ENCODE results near the gene NDFIP1. TPM values are rescaled to one million over a fixed set of nuclear protein-coding genes. Genes with fewer than 3 reads are reported as not detected.

The NDFIP1 gene
- total and polyA plus RNA-seq, 2 experiments from 2014 or later: 63.8 to 85.0 TPM

DNA sequence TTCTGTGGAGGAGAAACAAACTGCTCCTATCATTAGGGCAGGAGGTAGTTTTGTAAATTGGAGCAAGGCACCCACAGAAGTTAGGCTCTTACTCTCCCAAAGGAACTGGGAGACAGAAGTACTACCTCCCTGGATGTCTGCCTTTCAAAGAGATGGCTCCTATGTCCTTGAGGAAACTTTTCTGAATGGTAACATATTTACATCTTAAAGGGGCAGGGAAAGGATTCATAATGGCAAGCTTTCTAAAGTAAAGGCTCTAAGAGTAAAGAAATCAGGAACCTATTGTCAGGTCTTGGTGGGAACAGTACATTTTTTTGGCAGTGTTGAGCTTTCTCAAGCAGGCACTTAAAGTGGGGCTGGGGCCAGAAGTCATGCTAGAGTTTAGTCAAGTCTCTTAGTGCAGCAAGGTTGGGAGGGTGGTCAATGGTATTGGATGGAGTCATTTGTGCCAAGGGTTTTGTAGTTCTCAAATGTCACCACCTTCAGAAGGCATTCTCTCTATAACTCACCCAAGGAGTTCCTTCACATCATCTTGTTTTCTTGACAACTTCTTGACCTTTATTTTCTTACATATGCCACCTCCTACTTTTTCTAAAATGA is 26.3 kb upstream of the NDFIP1 start:
- Histone ChIP-seq H3K27me3 (no peaks in the 10 kb centered on the region), H3K9me3 (ENCODE audit: low read depth) (no peaks in the 10 kb centered on the region), H3K4me2 (no peak overlapping the region), H3K4me1 (ENCODE audit: insufficient read depth) (no peaks in the 10 kb centered on the region), H3K4me3 (no peak overlapping the region), H3K79me2 (no peaks in the 10 kb centered on the region), H3K9me2 (replicated peaks; ENCODE audit: insufficient read depth) (no peaks in the 10 kb centered on the region), H3K27ac (no peak overlapping the region), H4K20me1 (ENCODE audit: insufficient read depth, poor library complexity, severe bottlenecking) (no peaks in the 10 kb centered on the region), H2AFZ (no peak overlapping the region), H3K36me3 (replicated peaks; ENCODE audit: insufficient read depth, low read depth) (no peaks in the 10 kb centered on the region)
- DNase-seq (ENCODE audit: low spot score): no peak
- no peak for TF ChIP-seq EZH2phosphoT487 (IDR thresholded peaks at IDR 0.05; ENCODE audit: low read depth, severe bottlenecking, unreplicated experiment)
- no peak for TF ChIP-seq EZH2 (IDR thresholded peaks at IDR 0.05; ENCODE audit: borderline replicate concordance)
- TF ChIP-seq CTCF (IDR thresholded peaks at IDR 0.05; ENCODE audit: poor library complexity): no peak

DNA sequence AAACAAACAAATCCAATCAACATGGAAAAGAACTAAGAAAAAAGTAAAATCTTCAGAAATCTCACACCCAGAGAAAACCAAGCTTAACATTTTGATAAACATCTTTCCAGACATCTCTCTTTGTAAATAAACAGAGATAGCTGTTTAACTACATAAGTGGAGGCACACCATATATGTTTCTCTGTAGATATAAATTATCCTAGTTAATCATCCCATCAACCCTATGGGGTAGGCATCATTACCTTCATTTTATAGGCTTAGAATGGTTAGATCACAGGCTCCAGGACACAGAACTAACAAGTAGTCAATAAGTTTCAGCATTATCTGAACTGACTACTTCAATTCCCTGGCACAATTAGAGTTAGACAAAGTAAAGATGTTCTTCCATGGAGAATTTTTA is 22.4 kb upstream of the NDFIP1 start:
- Histone ChIP-seq H3K9me2 (replicated peaks; ENCODE audit: insufficient read depth) (no peaks in the 10 kb centered on the region), H3K9me3 (ENCODE audit: low read depth) (no peaks in the 10 kb centered on the region), H4K20me1 (ENCODE audit: insufficient read depth, poor library complexity, severe bottlenecking) (no peaks in the 10 kb centered on the region), H3K4me1 (ENCODE audit: insufficient read depth) (peaks cover 14% of the 10 kb centered on the region), H3K27me3 (no peaks in the 10 kb centered on the region), H3K79me2 (no peaks in the 10 kb centered on the region), H3K4me2 (no peak overlapping the region), H3K36me3 (replicated peaks; ENCODE audit: insufficient read depth, low read depth) (no peaks in the 10 kb centered on the region), H2AFZ (no peak overlapping the region), H3K27ac (no peak overlapping the region), H3K4me3 (no peak overlapping the region)
- TF ChIP-seq EZH2 (IDR thresholded peaks at IDR 0.05; ENCODE audit: borderline replicate concordance): no peak
- TF ChIP-seq EZH2phosphoT487 (IDR thresholded peaks at IDR 0.05; ENCODE audit: low read depth, severe bottlenecking, unreplicated experiment): no peak
- TF ChIP-seq CTCF (IDR thresholded peaks at IDR 0.05; ENCODE audit: poor library complexity): no peak
- no peak for DNase-seq (ENCODE audit: low spot score)

DNA sequence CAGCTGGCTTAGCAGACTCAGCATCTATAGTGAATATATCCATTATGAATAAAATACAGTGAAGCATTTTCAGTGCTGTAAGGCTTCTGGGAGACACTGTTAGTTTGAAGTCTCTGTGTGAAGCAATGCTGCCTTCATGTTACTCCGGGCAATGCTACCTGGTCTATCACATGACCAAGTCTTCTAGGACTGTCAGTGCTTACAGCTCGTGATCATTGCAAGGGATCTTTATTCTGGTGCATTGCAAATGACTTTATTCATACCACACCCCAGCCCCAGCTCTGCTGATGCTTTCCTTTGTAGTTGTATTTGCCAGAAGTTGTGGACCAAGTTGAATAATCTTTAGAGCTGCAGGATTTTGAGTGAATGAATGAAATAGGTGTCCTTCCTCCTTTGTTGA is 21.9 kb upstream of the NDFIP1 start:
- WGBS (ENCODE audit: low lambda C conversion rate, missing lambda C conversion rate): 69% methylated on average over 2 of the region's 2 CpGs

More for the DNA sequence above, 21.9 kb upstream of the NDFIP1 start:
- H3K79me2 ChIP-seq: no peaks in the 10 kb centered on the region
- H3K4me1 ChIP-seq (ENCODE audit: insufficient read depth): peaks cover 14% of the 10 kb centered on the region
- H3K27ac ChIP-seq: no peak overlapping the region
- H4K20me1 ChIP-seq (ENCODE audit: insufficient read depth, poor library complexity, severe bottlenecking): no peaks in the 10 kb centered on the region
- no peak overlapping the region for H3K4me2 ChIP-seq
- no peak overlapping the region for H3K4me3 ChIP-seq
- no peaks in the 10 kb centered on the region for H3K9me2 ChIP-seq (replicated peaks; ENCODE audit: insufficient read depth)
- TF ChIP-seq EZH2phosphoT487 (IDR thresholded peaks at IDR 0.05; ENCODE audit: low read depth, severe bottlenecking, unreplicated experiment) (no peak), EZH2 (IDR thresholded peaks at IDR 0.05; ENCODE audit: borderline replicate concordance) (no peak), CTCF (IDR thresholded peaks at IDR 0.05; ENCODE audit: poor library complexity) (no peak)
- H3K36me3 ChIP-seq (replicated peaks; ENCODE audit: insufficient read depth, low read depth): no peaks in the 10 kb centered on the region
- no peak for DNase-seq (ENCODE audit: low spot score)
- H2AFZ ChIP-seq: no peak overlapping the region
- no peaks in the 10 kb centered on the region for H3K27me3 ChIP-seq
- H3K9me3 ChIP-seq (ENCODE audit: low read depth): no peaks in the 10 kb centered on the region
